H1 (cell line): ENCODE results near the gene GATC. TPM values are rescaled to one million over a fixed set of nuclear protein-coding genes. Genes with fewer than 3 reads are reported as not detected.

Source experiments
- ASH2L ChIP-seq: fragments of 200-600, 300-600 bp; sonication (generic); IDR thresholded peaks from one replicate; pipeline ENCODE4 v1.7.1; 2017; ENCODE audit warnings: low read length
- CHD2 ChIP-seq: IDR thresholded peaks from 2 replicates; pipeline ENCODE4 v1.6.1; 2012; ENCODE audit warnings: low read length, improper control_type of control experiment
- CHD7 ChIP-seq: fragments of 300-600 bp; sonication (generic); IDR thresholded peaks from 2 replicates; pipeline ENCODE4 v1.7.1; 2012; ENCODE audit warnings: low read length, moderate library complexity, mild to moderate bottlenecking, inconsistent platforms; ENCODE audit not compliant: insufficient replicate concordance
- FOSL1 ChIP-seq: IDR thresholded peaks from 2 replicates; pipeline ENCODE4 v1.6.1; 2011; ENCODE audit warnings: mild to moderate bottlenecking, low read depth, low read length, moderate library complexity; ENCODE audit not compliant: insufficient read depth
- HDAC2 ChIP-seq, 2 experiments: fragments of 300-600 bp in 1 of 2; sonication (generic) in 1 of 2; IDR thresholded peaks; 2 replicates each; pipeline ENCODE4 v1.6.1; 2011 to 2012; ENCODE audit warnings: low read depth in 2 of 2, low read length in 2 of 2, mild to moderate bottlenecking in 2 of 2, moderate library complexity in 2 of 2, borderline replicate concordance in 1 of 2, inconsistent platforms in 1 of 2
- RAD21 ChIP-seq, 2 experiments: IDR thresholded peaks in 1 of 2; conservative IDR thresholded peaks in 1 of 2; 2 replicates each; pipeline ENCODE4 v1.6.1; 2011; ENCODE audit warnings: low read depth in 2 of 2, low read length in 2 of 2, improper control_type of control experiment in 1 of 2, inconsistent platforms in 1 of 2, mild to moderate bottlenecking in 1 of 2, moderate library complexity in 1 of 2
- RBBP5 ChIP-seq: IDR thresholded peaks from 2 replicates; pipeline ENCODE4 v1.7.1; 2012; ENCODE audit warnings: low read depth, mild to moderate bottlenecking, inconsistent platforms, low read length, moderate library complexity, borderline replicate concordance
- SIX5 ChIP-seq: IDR thresholded peaks from 2 replicates; pipeline ENCODE4 v1.6.1; 2011; ENCODE audit warnings: mild to moderate bottlenecking, low read depth, low read length
- TBP ChIP-seq: IDR thresholded peaks from 2 replicates; pipeline ENCODE4 v1.6.1; 2011; ENCODE audit warnings: low read depth, low read length, improper control_type of control experiment
- polyA plus RNA-seq, 7 experiments: library from polyadenylated mRNA; depleted of rRNA in 3 of 7; stranded (reverse) in 5 of 7; unstranded in 2 of 7; fragments of >200 nt in 5 of 7; fragments of 200-250 nt in 2 of 7; gene quantifications; 1 replicate in 5 of 7; 2 replicates in 1 of 7; 4 replicates in 1 of 7; pipeline versions ENCODE4 v1.2.1 to v1.2.3, GENCODE V29; 2011 to 2013; ENCODE audit warnings: missing spikeins in 2 of 7, mixed read lengths in 2 of 7
- total RNA-seq: library from RNA; stranded (reverse); fragmentation: NEBNext Ultra II Directional; extraction: Animal tissue kit (Norgen Biotek cat#: 25700); gene quantifications from 2 replicates; pipeline ENCODE4 v1.2.1, GENCODE V29; 2021

The GATC gene
- total and polyA plus RNA-seq, 2 of the 8 experiments (the other 6 are each of a cell fraction or from before 2014, with no cell fraction given): 13.2 to 30.4 TPM

- TF ChIP-seq CHD7: no peak
- TF ChIP-seq CHD2: no peak
- 0 out of 4 replicates have a peak, but pooled peaks of 1 of the 2 experiments have one; percentile 7 for TF ChIP-seq RAD21 (IDR thresholded peaks at IDR 0.05 in 1 of 2, conservative IDR thresholded peaks at IDR 0.05 in 1 of 2; ENCODE audit: low read depth in 2 of 2, low read length in 2 of 2)
- no peak for TF ChIP-seq TBP
- TF ChIP-seq FOSL1: no peak
- no peak for TF ChIP-seq SIX5
- TF ChIP-seq HDAC2 (IDR thresholded peaks at IDR 0.05; ENCODE audit: borderline replicate concordance in 1 of 2, low read depth in 2 of 2, low read length in 2 of 2): peak in 1 of 2 experiments; percentile 81; a peak in 1 of 4 replicates
- no peak for TF ChIP-seq ASH2L
- TF ChIP-seq RBBP5: no peak
Observed at GRCh38 chr12:120496413-120497340, 50.4 kb downstream of the GATC start (continued).
